Immature natural killer cell (primary cell): ENCODE measurements around the gene HPCAL1. TPM values are rescaled to one million over a fixed set of nuclear protein-coding genes. Genes with fewer than 3 reads are reported as not detected.
A peak's percentile ranks its signal among the peaks of the same experiment; 100 is the strongest.

ENCODE experiments used
- DNase-seq, 3 donors: peaks; one replicate each; pipeline ENCODE4 v3.0.0; 2022; ENCODE audit warnings: mixed read lengths in 1 of 3
- H3K27ac Mint-ChIP-seq, 6 donors: one replicate each; pipeline ENCODE4 v1.8.0; 2020; ENCODE audit warnings: mixed read lengths in 6 of 6, mild to moderate bottlenecking in 5 of 6, inconsistent platforms in 4 of 6, moderate library complexity in 3 of 6
- H3K27me3 Mint-ChIP-seq, 3 donors: one replicate each; pipeline ENCODE4 v1.8.0; 2020 to 2021; ENCODE audit warnings: low read depth in 3 of 3, mild to moderate bottlenecking in 3 of 3, mixed read lengths in 3 of 3, moderate library complexity in 3 of 3, inconsistent platforms in 1 of 3
- H3K36me3 Mint-ChIP-seq, 3 donors: one replicate each; pipeline ENCODE4 v1.8.0; 2020; ENCODE audit warnings: mixed read lengths in 3 of 3, inconsistent platforms in 2 of 3, mild to moderate bottlenecking in 2 of 3
- H3K4me1 Mint-ChIP-seq, 2 donors: one replicate each; pipeline ENCODE4 v1.8.0; 2020; ENCODE audit warnings: inconsistent platforms in 2 of 2, mild to moderate bottlenecking in 2 of 2, mixed read lengths in 2 of 2, moderate library complexity in 1 of 2
- H3K4me3 Mint-ChIP-seq, 5 donors: one replicate each; pipeline ENCODE4 v1.8.0; 2020; ENCODE audit warnings: mild to moderate bottlenecking in 5 of 5, mixed read lengths in 5 of 5, inconsistent platforms in 3 of 5, moderate library complexity in 3 of 5
- H3K9me3 Mint-ChIP-seq, 6 donors: one replicate each; pipeline ENCODE4 v1.8.0; 2020; ENCODE audit warnings: mild to moderate bottlenecking in 6 of 6, mixed read lengths in 6 of 6, inconsistent platforms in 4 of 6, moderate library complexity in 3 of 6
- polyA plus RNA-seq, 3 donors: library from polyadenylated mRNA; unstranded; fragments of 300-500 nt; fragmentation: Illumina TruSeq; gene quantifications; one replicate each; pipeline ENCODE4 v1.2.3, GENCODE V29; 2021

Gene HPCAL1
- polyA plus RNA-seq, 3 donors from 2014 or later = 64.9 to 89.7 (median 88.9) TPM

DNA sequence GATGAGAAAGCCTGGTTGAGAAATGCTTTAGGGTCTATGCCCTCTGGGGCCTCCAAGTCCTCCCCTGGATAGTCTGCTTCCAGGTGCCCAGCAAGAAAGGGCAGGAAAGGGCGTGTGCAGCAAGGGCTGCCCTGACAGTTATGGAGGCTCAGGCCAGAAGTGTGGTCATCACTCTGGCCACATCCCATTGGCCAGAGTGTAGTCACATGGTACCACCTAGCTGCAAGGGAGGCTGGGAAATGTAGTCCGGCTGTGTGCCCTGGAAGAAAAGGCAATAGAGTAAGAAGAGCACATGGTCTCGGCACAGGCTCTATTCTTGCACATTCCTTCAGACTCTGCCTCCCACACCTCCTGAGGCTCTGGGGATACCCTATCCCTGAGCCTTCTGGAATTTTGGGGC, 109.7 kb downstream of the HPCAL1 start:
- peak in 2 of 3 donors; percentile 22 for DNase-seq
- H3K4me1 Mint-ChIP-seq = peaks cover 21 to 23% of the 10 kb centered on the region in 2 donors
- no peaks in the 10 kb centered on the region for H3K9me3 Mint-ChIP-seq
- H3K36me3 Mint-ChIP-seq = peaks cover 0 to 3% (median 3%) of the 10 kb centered on the region in 3 donors
- H3K27ac Mint-ChIP-seq = no peak overlapping the region
- peaks cover 4% of the 10 kb centered on the region in 3 donors for H3K27me3 Mint-ChIP-seq
- H3K4me3 Mint-ChIP-seq = no peak overlapping the region

DNA sequence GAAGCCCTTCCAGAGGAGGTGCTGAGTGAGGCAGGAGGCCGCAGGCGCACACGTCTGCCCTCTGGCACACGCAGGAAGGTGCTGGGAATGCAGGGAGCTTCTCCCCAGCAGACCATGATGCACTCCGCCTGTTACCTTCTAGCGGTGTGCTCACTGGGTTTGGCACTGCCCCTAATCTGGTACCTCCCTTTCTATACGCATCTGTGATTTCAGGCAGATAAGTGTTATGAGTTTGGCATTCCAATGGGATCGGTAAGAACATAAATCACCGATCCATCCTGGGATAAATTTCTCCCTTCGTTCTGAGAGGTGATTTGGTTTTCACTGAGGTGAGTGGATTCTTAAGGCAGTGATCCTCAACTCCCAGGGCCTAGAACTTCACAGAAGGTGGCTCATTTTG, 110.8 kb downstream of the HPCAL1 start:
- no peaks in the 10 kb centered on the region for H3K9me3 Mint-ChIP-seq
- H3K36me3 Mint-ChIP-seq = peaks cover 0 to 3% (median 3%) of the 10 kb centered on the region in 3 donors
- no peak overlapping the region for H3K4me3 Mint-ChIP-seq
- peaks cover 0 to 7% (median 2%) of the 10 kb centered on the region in 3 donors for H3K27me3 Mint-ChIP-seq
- H3K4me1 Mint-ChIP-seq = peaks cover 10 to 12% of the 10 kb centered on the region in 2 donors
- DNase-seq = no peak
- no peak overlapping the region for H3K27ac Mint-ChIP-seq

DNA sequence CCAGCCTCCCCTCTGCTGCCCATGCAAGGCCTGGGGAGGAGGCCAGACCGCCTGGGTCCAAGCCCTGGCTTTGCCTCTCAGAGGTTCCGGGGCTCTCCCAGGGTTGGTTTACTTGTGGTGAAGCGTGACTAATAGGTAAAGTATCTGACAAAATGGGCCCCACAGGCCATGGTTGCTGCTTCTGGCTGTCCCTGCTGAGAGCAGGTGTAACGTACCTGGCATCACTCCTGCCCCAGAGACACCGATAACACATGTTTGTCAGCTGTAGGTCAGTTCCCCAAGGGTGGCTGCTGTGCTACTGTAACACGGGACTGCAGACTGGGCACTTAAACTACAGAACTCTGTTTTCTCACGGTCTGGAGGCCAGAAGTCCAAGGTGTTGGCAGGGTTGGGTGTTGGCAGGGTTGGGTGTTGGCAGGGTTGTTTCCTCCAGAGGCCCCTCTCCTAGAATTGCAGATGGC, 111.3 kb downstream of the HPCAL1 start:
- H3K27ac Mint-ChIP-seq = no peak overlapping the region
- H3K36me3 Mint-ChIP-seq = peaks cover 0 to 3% (median 3%) of the 10 kb centered on the region in 3 donors
- H3K9me3 Mint-ChIP-seq = no peaks in the 10 kb centered on the region
- no peak for DNase-seq
- H3K4me1 Mint-ChIP-seq = peaks cover 4 to 7% of the 10 kb centered on the region in 2 donors
- H3K27me3 Mint-ChIP-seq = peaks cover 0 to 7% (median 2%) of the 10 kb centered on the region in 3 donors
- no peak overlapping the region for H3K4me3 Mint-ChIP-seq

DNA sequence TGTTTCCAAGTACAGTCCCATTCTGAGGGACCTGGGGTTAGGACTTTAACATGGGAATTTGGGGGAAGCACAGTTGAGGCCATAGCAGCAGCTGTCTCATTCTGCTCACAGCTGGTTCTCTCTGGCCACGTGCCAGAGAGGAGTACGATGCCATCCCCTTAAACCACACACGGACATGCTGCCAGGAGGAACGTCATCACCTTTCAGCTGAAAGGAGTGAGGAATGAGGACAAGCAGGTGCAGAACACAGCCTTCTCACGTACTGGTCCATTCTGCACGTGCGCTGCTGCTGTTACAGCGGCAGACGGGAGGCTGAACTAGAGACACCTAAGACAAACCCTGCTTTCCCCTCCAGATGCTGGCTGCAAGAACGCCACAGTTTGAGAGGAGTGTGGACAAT, 111.9 kb downstream of the HPCAL1 start:
- Mint-ChIP-seq H3K4me1 (peaks cover 0 to 3% of the 10 kb centered on the region in 2 donors), H3K27ac (no peak overlapping the region), H3K9me3 (no peaks in the 10 kb centered on the region), H3K4me3 (no peak overlapping the region), H3K36me3 (peaks cover 0 to 6% (median 3%) of the 10 kb centered on the region in 3 donors), H3K27me3 (peaks cover 0 to 7% (median 2%) of the 10 kb centered on the region in 3 donors)
- DNase-seq = no peak

DNA sequence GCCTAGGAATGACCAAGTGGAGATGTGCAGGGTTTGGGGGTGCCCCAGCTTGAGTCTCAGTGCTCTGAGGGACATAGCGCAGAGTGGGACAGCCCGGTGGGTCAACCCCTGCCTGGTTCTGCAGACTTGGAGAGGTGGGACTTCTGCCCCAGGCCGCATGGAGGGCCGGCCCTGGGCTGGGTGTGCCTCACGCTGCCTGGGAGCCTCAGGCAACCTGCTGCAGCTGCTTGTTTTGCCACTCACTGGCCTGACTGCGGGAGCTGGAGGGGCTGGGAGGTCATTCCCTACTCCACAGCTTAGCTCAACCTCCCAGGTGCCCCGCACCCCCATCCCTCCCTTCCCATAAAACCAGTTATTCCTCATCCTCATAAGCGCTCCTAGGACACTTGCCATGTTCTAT, 112.3 kb downstream of the HPCAL1 start:
- peaks cover 0 to 3% of the 10 kb centered on the region in 2 donors for H3K4me1 Mint-ChIP-seq
- no peaks in the 10 kb centered on the region for H3K9me3 Mint-ChIP-seq
- no peak for DNase-seq
- H3K36me3 Mint-ChIP-seq = peaks cover 0 to 6% (median 3%) of the 10 kb centered on the region in 3 donors
- no peak overlapping the region for H3K27ac Mint-ChIP-seq
- no peak overlapping the region for H3K4me3 Mint-ChIP-seq
- peaks cover 0 to 7% (median 2%) of the 10 kb centered on the region in 3 donors for H3K27me3 Mint-ChIP-seq

DNA sequence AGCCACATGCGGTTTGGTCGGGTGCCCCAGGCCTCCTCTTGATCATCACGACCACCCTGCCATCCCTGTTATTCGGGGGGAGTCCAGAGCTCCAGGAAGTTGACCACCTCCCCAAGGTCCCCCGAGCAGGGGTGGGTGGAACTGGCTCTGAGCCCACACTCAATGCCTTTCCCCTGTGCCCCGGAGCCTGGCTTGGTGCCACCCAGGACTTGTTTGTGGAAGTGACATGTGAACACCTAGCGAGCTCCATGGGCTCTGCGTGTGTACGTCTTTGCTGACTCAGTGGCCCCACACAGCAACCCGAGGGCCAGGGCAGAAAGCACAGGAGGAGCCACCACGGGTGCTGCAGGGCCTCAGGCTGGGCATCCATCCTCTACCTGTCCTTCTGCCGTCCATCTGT, 112.9 kb downstream of the HPCAL1 start:
- no peak overlapping the region for H3K4me3 Mint-ChIP-seq

DNA sequence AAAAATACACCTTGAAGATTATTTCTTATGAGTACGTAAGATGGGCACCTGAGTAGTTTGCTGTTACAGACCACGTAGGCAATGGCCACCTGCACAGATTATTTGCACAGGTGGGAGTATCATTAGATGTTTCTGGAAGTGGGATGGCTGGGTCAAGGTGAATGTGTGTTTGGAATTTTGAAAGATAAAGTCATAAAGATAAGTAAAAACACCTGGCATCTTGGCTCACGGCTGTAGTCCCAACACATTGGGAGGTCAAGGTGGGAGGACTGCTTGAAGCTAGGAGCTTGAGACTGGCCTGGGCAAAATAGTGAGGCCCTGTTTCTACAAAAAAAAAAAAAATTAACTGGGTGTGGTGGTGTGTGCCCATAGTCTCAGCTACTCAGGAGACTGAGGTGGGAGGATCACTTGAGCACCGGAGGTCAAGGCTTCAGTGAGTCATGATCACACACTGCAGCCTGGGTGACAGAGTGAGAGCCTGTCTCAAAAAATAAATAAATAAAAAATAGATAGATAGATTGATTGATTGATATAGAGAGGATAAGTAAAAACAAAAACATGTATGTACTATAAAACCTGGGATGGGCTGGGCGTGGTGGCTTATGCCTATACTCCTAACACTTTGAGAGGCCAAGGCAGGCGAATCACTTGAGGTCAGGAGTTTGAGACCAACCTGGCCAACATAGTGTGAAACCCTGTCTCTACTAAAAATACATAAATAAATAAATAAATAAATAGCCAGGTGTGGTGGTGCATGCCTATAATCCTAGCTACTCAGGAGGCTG, 115.0 kb downstream of the HPCAL1 start:
- Mint-ChIP-seq H3K4me1 (no peaks in the 10 kb centered on the region), H3K36me3 (peaks cover 0 to 4% (median 0%) of the 10 kb centered on the region in 3 donors), H3K27ac (no peak overlapping the region), H3K9me3 (no peaks in the 10 kb centered on the region), H3K27me3 (peaks cover 0 to 7% (median 2%) of the 10 kb centered on the region in 3 donors), H3K4me3 (no peak overlapping the region)
- DNase-seq = no peak

More for the DNA sequence above, 112.9 kb downstream of the HPCAL1 start:
- no peak for DNase-seq
- Mint-ChIP-seq H3K4me1 (peaks cover 0 to 2% of the 10 kb centered on the region in 2 donors), H3K36me3 (peaks cover 0 to 6% (median 3%) of the 10 kb centered on the region in 3 donors), H3K27ac (peak overlapping the region in 1 of 6 donors; percentile 34), H3K9me3 (no peaks in the 10 kb centered on the region), H3K27me3 (peaks cover 0 to 7% (median 2%) of the 10 kb centered on the region in 3 donors)

DNA sequence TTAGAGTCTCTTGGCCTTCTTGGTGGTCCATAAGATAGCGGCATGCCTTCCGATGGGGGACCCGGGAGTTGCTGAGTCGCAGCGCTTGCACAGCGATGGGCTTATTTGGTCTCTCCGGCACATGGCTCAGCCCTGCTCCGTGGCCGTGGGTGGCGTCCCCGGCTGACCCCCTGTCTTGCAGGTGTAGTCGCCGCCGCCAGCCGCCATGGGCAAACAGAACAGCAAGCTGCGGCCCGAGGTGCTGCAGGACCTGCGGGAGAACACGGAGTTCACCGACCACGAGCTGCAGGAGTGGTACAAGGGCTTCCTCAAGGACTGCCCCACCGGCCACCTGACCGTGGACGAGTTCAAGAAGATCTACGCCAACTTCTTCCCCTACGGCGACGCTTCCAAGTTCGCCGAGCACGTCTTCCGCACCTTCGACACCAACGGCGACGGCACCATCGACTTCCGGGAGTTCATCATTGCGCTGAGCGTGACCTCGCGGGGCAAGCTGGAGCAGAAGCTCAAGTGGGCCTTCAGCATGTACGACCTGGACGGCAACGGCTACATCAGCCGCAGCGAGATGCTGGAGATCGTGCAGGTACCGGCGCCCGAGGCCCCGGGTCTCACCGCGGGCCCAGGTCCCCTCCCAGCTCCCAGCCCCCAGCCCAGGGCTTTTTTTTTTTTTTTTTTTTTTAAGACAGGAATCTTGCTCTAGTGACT, 117.0 kb downstream of the HPCAL1 start:
- no peaks in the 10 kb centered on the region for H3K9me3 Mint-ChIP-seq
- H3K4me1 Mint-ChIP-seq = no peaks in the 10 kb centered on the region
- DNase-seq = no peak
- no peak overlapping the region for H3K4me3 Mint-ChIP-seq
- peaks cover 0 to 7% (median 2%) of the 10 kb centered on the region in 3 donors for H3K27me3 Mint-ChIP-seq
- no peak overlapping the region for H3K27ac Mint-ChIP-seq
- H3K36me3 Mint-ChIP-seq = peaks cover 0 to 3% (median 0%) of the 10 kb centered on the region in 3 donors

DNA sequence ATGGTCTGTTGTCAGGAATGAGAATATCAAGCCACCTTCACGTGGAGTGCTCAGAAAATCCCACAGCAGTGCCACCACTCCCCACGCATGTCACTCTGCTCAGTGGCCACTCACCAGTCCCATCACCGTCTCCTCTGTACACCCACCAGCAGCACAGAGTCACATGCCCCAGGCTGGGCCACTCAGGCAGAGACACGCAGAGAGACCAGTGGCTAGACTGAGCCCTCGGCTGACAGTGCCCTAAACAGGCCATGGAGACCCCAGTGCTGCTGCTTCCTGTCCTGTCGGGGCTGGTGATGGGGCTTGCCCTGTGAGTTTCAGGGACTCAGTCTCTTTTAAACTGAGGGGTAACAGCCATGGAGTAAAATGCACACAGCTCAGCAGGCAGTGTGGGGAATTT, 119.5 kb downstream of the HPCAL1 start:
- H3K4me3 Mint-ChIP-seq = no peak overlapping the region
- no peaks in the 10 kb centered on the region for H3K4me1 Mint-ChIP-seq
- H3K27ac Mint-ChIP-seq = no peak overlapping the region
- no peak for DNase-seq
- H3K9me3 Mint-ChIP-seq = no peaks in the 10 kb centered on the region
- H3K36me3 Mint-ChIP-seq = peaks cover under 1 to 5% (median 4%) of the 10 kb centered on the region in 3 donors
- H3K27me3 Mint-ChIP-seq = peaks cover 0 to 5% (median 1%) of the 10 kb centered on the region in 3 donors

DNA sequence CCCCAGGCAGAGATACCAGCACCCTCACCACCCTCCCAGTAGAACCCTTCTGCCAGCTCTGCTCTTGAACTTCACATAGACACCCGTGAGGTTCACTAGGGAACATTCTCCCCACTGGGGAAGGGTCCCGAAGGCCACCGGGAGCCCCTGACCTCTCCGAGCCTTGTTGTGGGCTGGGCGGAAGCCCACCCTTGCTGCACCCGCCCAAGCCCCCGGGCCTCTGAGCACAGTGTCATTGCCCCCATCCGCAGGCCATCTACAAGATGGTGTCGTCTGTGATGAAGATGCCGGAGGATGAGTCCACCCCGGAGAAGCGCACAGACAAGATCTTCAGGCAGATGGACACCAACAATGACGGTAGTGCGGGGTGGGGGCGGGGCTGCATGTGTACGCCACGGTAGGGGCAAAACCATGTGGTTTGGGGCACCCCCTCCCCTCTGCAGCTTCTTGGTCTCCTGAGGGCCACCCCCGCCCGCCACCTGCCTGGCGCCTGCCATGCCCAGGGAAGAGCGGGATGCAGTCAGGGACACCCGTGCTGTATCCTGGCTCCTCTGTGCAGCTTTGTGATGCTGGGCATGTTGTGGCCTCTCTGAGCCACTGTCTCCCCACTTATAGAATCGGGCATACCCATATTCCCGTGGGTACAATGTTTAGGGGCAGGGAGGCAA, 120.2 kb downstream of the HPCAL1 start:
- DNase-seq = no peak
- H3K36me3 Mint-ChIP-seq = peaks cover 4 to 10% (median 9%) of the 10 kb centered on the region in 3 donors
- peaks cover 0 to 2% of the 10 kb centered on the region in 2 donors for H3K4me1 Mint-ChIP-seq
- no peaks in the 10 kb centered on the region for H3K9me3 Mint-ChIP-seq
- H3K4me3 Mint-ChIP-seq = no peak overlapping the region
- H3K27ac Mint-ChIP-seq = no peak overlapping the region
- H3K27me3 Mint-ChIP-seq = no peaks in the 10 kb centered on the region

DNA sequence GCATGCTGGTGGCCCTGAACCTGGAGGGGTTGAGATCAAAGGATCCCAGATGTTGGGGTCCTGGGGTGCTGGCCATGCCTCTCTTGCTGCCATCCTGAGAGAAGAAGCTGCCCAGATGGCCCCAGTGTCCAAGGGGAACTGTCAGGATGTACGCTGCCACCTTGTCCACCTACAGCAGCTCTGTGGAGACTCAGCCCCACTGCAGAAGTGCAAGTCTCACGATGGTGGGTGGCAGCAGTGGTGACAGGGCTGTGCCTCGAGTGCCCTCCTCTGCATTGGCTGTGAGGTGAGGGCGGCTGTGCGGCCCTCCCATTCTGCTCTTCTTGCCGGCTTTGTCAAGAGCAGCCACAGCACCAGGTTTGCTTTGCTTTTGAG, 120.7 kb downstream of the HPCAL1 start:
- H3K27ac Mint-ChIP-seq = peak overlapping the region in 1 of 6 donors; percentile 22
- no peak for DNase-seq
- H3K4me3 Mint-ChIP-seq = no peak overlapping the region
- H3K27me3 Mint-ChIP-seq = no peaks in the 10 kb centered on the region
- peaks cover 0 to 2% of the 10 kb centered on the region in 2 donors for H3K4me1 Mint-ChIP-seq
- H3K9me3 Mint-ChIP-seq = no peaks in the 10 kb centered on the region
- H3K36me3 Mint-ChIP-seq = peaks cover 4 to 10% (median 9%) of the 10 kb centered on the region in 3 donors

DNA sequence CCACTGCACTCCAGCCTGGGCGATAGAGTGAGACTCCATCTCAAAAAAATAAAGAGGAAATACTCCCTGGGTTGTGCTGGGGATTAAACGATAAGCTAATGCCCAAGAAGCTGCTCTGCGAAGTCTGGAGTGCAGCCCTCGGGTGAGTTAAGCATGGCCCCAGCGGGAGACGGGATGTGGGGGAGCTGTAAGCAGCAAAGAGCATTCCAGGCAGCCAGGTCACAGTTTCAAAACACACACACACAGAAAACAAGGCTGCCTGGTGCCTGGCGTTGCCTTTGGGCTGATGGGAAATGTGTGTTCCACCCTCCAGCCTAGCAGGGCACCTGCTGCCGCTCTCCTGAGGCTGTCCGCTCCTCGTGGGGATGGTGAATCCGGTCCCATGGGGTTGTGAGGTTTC, 121.3 kb downstream of the HPCAL1 start:
- Mint-ChIP-seq H3K9me3 (no peaks in the 10 kb centered on the region), H3K36me3 (peaks cover 4 to 10% (median 8%) of the 10 kb centered on the region in 3 donors), H3K27me3 (no peaks in the 10 kb centered on the region), H3K4me1 (peaks cover 0 to 2% of the 10 kb centered on the region in 2 donors), H3K27ac (no peak overlapping the region), H3K4me3 (no peak overlapping the region)
- DNase-seq = no peak

DNA sequence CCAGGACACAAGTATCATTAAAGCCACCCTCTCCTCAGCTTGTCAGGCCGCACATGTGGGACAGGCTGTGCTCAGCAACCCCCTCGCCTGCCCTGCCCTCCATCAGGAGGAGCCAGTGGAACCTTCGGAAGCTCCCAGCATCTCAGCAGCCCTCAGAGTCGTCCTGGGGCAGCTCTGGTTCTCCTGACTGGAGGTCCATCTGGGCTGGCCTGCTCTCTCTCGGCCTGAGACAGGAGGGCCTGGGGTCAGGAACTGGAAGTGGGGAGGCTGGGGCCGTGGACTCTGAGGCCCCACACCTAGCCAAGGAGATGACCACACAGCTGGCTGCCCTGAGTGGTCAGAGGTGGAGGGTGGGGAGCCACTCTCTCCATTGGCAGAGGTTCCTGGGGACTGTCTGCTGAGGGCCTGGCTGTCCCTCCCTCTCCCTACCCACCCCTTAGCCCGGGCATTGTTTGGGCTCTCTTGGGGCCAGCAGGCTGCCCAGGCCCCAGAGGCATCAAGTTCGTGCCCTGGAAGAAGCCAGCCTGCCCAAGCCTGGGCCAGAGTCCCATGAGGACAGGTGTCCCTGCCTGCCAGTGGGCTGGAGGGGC, 122.3 kb downstream of the HPCAL1 start:
- Mint-ChIP-seq H3K4me3 (no peak overlapping the region), H3K4me1 (peaks cover 0 to 2% of the 10 kb centered on the region in 2 donors), H3K27ac (no peak overlapping the region), H3K36me3 (peaks cover 4 to 10% (median 6%) of the 10 kb centered on the region in 3 donors), H3K27me3 (no peaks in the 10 kb centered on the region), H3K9me3 (no peaks in the 10 kb centered on the region)
- DNase-seq = no peak
